CD8-positive, alpha-beta memory T cell (primary cell): Measurements from ENCODE around the gene P2RY13. TPM values are rescaled to one million over a fixed set of nuclear protein-coding genes. Genes with fewer than 3 reads are reported as not detected.

ENCODE experiments used
- CTCF ChIA-PET: fragments of 350-600 bp; sonication (Branson Sonifier 250); formaldehyde crosslinking; loops from one replicate; lab custom pipeline; 2021; ENCODE audit warnings: antibody characterized with exemption; lab: Charles Lee
- POLR2A ChIA-PET: fragments of 350-600 bp; sonication (Branson Sonifier 250); formaldehyde crosslinking; loops from one replicate; lab custom pipeline; 2021; ENCODE audit warnings: antibody characterized with exemption; lab: Charles Lee
- DNase-seq, 5 donors: peaks; one replicate each; pipeline versions ENCODE4 v3.0.0 to v3.0.0-alpha.2; 2020 to 2022; ENCODE audit warnings: mixed read lengths in 1 of 5
- H3K27ac ChIP-seq: one replicate; pipeline ENCODE4 v1.7.0; 2013; ENCODE audit warnings: low read depth, mild to moderate bottlenecking, low read length, moderate library complexity
- H3K27me3 ChIP-seq: 2 replicates; pipeline ENCODE4 v1.7.0; 2013; ENCODE audit warnings: low read length, mild to moderate bottlenecking; ENCODE audit not compliant: insufficient read depth, poor library complexity, severe bottlenecking
- H3K36me3 ChIP-seq: 2 replicates; pipeline ENCODE4 v1.7.0; 2013; ENCODE audit warnings: mild to moderate bottlenecking, low read length, moderate library complexity; ENCODE audit not compliant: insufficient read depth
- H3K4me1 ChIP-seq: 2 replicates; pipeline ENCODE4 v1.7.0; 2013; ENCODE audit warnings: mild to moderate bottlenecking, low read length, moderate library complexity; ENCODE audit not compliant: insufficient read depth
- H3K4me3 ChIP-seq: 2 replicates; pipeline ENCODE4 v1.7.0; 2013; ENCODE audit warnings: mild to moderate bottlenecking, low read length
- H3K9me3 ChIP-seq: 2 replicates; pipeline ENCODE4 v1.7.0; 2013; ENCODE audit warnings: mild to moderate bottlenecking, low read length
- H3K27ac Mint-ChIP-seq, 8 donors: one replicate each; pipeline ENCODE4 v1.8.0; 2020 to 2021; ENCODE audit warnings: mixed read lengths in 8 of 8, mild to moderate bottlenecking in 6 of 8, inconsistent platforms in 3 of 8, moderate library complexity in 3 of 8
- H3K27me3 Mint-ChIP-seq, 2 donors: one replicate each; pipeline ENCODE4 v1.8.0; 2020 to 2021; ENCODE audit warnings: mixed read lengths in 2 of 2, mild to moderate bottlenecking in 1 of 2, moderate library complexity in 1 of 2
- H3K36me3 Mint-ChIP-seq, 3 donors: one replicate each; pipeline ENCODE4 v1.8.0; 2020 to 2021; ENCODE audit warnings: mixed read lengths in 3 of 3, inconsistent platforms in 1 of 3, mild to moderate bottlenecking in 1 of 3
- H3K4me1 Mint-ChIP-seq, 3 donors: one replicate each; pipeline ENCODE4 v1.8.0; 2020 to 2021; ENCODE audit warnings: mixed read lengths in 3 of 3, inconsistent platforms in 1 of 3, mild to moderate bottlenecking in 1 of 3
- H3K4me3 Mint-ChIP-seq, 7 donors: one replicate each; pipeline ENCODE4 v1.8.0; 2020 to 2021; ENCODE audit warnings: mixed read lengths in 7 of 7, mild to moderate bottlenecking in 6 of 7, moderate library complexity in 4 of 7, inconsistent platforms in 2 of 7
- H3K9me3 Mint-ChIP-seq, 5 donors: one replicate each; pipeline ENCODE4 v1.8.0; 2020 to 2022; ENCODE audit warnings: mixed read lengths in 5 of 5, mild to moderate bottlenecking in 3 of 5, moderate library complexity in 2 of 5, inconsistent platforms in 1 of 5
- polyA plus RNA-seq: library from polyadenylated mRNA; unstranded; fragments of 300-500 nt; fragmentation: Illumina TruSeq; gene quantifications from one replicate; pipeline ENCODE4 v1.2.3, GENCODE V29; 2021
- total RNA-seq, 2 experiments: library from RNA; stranded (reverse); gene quantifications; one replicate each; pipeline ENCODE4 v1.2.3, GENCODE V29; 2021

The P2RY13 gene
- total and polyA plus RNA-seq, 3 experiments from 2014 or later: not detected

- no peaks in the 10 kb centered on the region for H3K4me1 ChIP-seq
These were observed 27.6 kb downstream of the P2RY13 start for GRCh38 chr3:151301787-151302186.

DNA sequence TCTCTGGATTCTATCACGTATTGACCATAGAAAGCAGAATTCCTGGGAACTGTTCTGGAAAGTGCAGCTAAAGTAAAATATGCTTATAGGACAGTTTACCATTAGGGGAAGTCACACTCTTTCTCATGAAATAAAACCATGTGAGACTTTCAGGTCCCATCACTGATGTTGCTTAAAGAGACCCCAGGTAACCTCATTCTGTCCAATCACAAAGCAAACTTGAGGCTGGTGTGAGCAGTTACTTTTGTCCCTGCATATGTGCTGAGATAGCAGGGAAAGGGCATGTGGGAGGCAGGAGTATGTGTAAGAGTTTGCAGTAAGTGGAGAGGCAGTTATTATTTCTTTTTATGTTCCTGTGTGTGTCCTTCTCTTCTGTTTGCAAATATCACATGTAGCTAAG lies 28.8 kb downstream of the P2RY13 start:
- Histone ChIP-seq H3K36me3 (no peaks in the 10 kb centered on the region), H3K27me3 (no peaks in the 10 kb centered on the region), H3K4me3 (no peak overlapping the region), H3K27ac (no peak overlapping the region), H3K4me1 (no peaks in the 10 kb centered on the region), H3K9me3 (no peaks in the 10 kb centered on the region)
- ChIA-PET POLR2A (no interaction called here), CTCF (no interaction called here)
- no peak overlapping the region for H3K27ac Mint-ChIP-seq
- H3K4me3 Mint-ChIP-seq: no peak overlapping the region
- peaks cover 8% of the 10 kb centered on the region in 3 donors for H3K4me1 Mint-ChIP-seq
- no peak for DNase-seq
- peaks cover 4 to 42% of the 10 kb centered on the region in 2 donors for H3K27me3 Mint-ChIP-seq
- no peaks in the 10 kb centered on the region for H3K36me3 Mint-ChIP-seq
- no peaks in the 10 kb centered on the region for H3K9me3 Mint-ChIP-seq

More at GRCh38 chr3:151301787-151302186, 27.6 kb downstream of the P2RY13 start:
- Histone ChIP-seq H3K4me3 (no peak overlapping the region), H3K36me3 (no peaks in the 10 kb centered on the region), H3K27ac (no peak overlapping the region), H3K27me3 (no peaks in the 10 kb centered on the region), H3K9me3 (no peaks in the 10 kb centered on the region)
- DNase-seq: no peak
- Mint-ChIP-seq H3K27ac (no peak overlapping the region), H3K4me1 (peaks cover 12 to 15% (median 14%) of the 10 kb centered on the region in 3 donors), H3K4me3 (no peak overlapping the region), H3K27me3 (peaks cover 4 to 36% of the 10 kb centered on the region in 2 donors), H3K36me3 (no peaks in the 10 kb centered on the region), H3K9me3 (no peaks in the 10 kb centered on the region)
- POLR2A ChIA-PET: no interaction called here
- CTCF ChIA-PET: no interaction called here

DNA sequence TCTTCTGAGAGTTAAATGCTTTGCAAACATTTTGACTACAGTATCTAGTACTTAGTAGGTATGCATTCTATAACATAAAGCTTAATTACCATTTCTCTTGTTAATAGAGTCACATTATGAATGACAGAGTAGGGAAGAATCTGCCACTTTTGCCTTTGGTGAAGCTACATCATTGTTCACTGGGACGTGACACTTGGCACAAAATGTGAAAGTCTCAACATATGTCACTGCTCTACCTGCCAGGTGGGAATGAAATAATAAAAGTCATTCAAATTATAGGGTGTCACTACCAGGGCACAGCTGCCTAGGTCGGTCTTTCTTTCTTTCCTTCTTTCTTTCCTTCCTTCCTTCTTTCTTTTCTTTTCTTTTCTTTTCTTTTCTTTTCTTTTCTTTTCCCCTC lies 30.3 kb downstream of the P2RY13 start:
- Mint-ChIP-seq H3K4me1 (no peaks in the 10 kb centered on the region), H3K36me3 (no peaks in the 10 kb centered on the region), H3K9me3 (no peaks in the 10 kb centered on the region), H3K27me3 (peaks cover 8 to 56% of the 10 kb centered on the region in 2 donors), H3K27ac (no peak overlapping the region), H3K4me3 (no peak overlapping the region)
- POLR2A ChIA-PET: no interaction called here
- H3K27me3 ChIP-seq: no peaks in the 10 kb centered on the region
- DNase-seq: no peak
- H3K9me3 ChIP-seq: no peaks in the 10 kb centered on the region
- H3K4me1 ChIP-seq: no peaks in the 10 kb centered on the region
- H3K36me3 ChIP-seq: no peaks in the 10 kb centered on the region
- H3K27ac ChIP-seq: no peak overlapping the region
- CTCF ChIA-PET: interaction anchor here (0.7 to 1.1 kb wide), 3 partner anchors 12 to 128 kb away, joined by 3 to 5 read pairs (median 3); no protein-coding TSS in a partner anchor
- no peak overlapping the region for H3K4me3 ChIP-seq

DNA sequence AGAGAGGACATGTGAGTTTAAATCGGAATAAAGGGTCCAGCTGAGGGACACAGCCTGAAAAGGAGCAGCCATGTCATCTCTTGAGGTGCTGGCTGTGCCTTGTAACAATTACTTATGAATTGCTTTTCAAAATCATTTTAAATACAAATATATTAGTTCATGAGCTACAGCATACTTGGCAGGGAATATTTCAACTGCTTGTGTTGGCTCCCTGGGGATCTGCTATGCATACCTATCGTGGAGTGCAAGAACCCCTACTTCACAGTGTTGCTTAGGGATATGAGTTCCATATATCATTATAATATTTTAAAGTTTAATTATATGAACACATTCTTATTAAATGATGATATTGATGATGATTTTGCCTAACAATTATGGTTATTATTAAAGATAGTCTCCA lies 31.9 kb downstream of the P2RY13 start:
- H3K27ac Mint-ChIP-seq: no peak overlapping the region
- POLR2A ChIA-PET: no interaction called here
- H3K36me3 Mint-ChIP-seq: no peaks in the 10 kb centered on the region
- Histone ChIP-seq H3K4me3 (no peak overlapping the region), H3K36me3 (no peaks in the 10 kb centered on the region), H3K9me3 (no peaks in the 10 kb centered on the region), H3K27me3 (no peaks in the 10 kb centered on the region), H3K27ac (no peak overlapping the region), H3K4me1 (no peaks in the 10 kb centered on the region)
- no peak for DNase-seq
- CTCF ChIA-PET: no interaction called here
- H3K27me3 Mint-ChIP-seq: peaks cover 7 to 47% of the 10 kb centered on the region in 2 donors
- no peak overlapping the region for H3K4me3 Mint-ChIP-seq
- H3K4me1 Mint-ChIP-seq: no peaks in the 10 kb centered on the region
- no peaks in the 10 kb centered on the region for H3K9me3 Mint-ChIP-seq

DNA sequence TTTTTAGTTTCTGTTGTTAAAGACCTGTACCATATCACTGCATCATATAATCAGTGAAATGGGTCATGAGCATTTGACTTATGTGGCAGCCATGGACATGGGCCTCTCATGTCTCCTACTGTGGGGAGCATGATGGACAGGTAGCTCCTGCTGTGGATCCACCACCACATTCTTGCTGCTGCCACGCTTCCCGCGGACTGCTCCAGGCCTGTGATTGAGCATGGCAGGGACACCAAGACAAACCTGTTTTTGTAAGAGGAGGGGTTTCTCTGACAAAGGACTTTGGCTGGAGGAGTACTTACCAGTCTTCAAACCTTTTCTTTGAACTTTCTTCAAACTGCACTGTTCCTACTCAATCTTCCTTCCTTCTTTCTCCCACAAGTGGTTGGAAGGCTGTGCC lies 33.1 kb downstream of the P2RY13 start:
- H3K36me3 Mint-ChIP-seq: no peaks in the 10 kb centered on the region
- no peaks in the 10 kb centered on the region for H3K27me3 ChIP-seq
- no peaks in the 10 kb centered on the region for H3K9me3 ChIP-seq
- no peak for DNase-seq
- H3K27ac Mint-ChIP-seq: no peak overlapping the region
- H3K27ac ChIP-seq: no peak overlapping the region
- H3K4me1 Mint-ChIP-seq: no peaks in the 10 kb centered on the region
- no peaks in the 10 kb centered on the region for H3K36me3 ChIP-seq
- no peak overlapping the region for H3K4me3 ChIP-seq
- ChIA-PET CTCF (no interaction called here), POLR2A (no interaction called here)
- H3K27me3 Mint-ChIP-seq: peaks cover 7 to 53% of the 10 kb centered on the region in 2 donors
- no peaks in the 10 kb centered on the region for H3K4me1 ChIP-seq
- no peaks in the 10 kb centered on the region for H3K9me3 Mint-ChIP-seq
- no peak overlapping the region for H3K4me3 Mint-ChIP-seq

GRCh38 chr3:151293127-151293526 lies 36.2 kb downstream of the P2RY13 start:
- H3K4me3 Mint-ChIP-seq: no peak overlapping the region
- Histone ChIP-seq H3K4me3 (no peak overlapping the region), H3K9me3 (no peaks in the 10 kb centered on the region), H3K4me1 (no peaks in the 10 kb centered on the region), H3K36me3 (no peaks in the 10 kb centered on the region), H3K27me3 (no peaks in the 10 kb centered on the region), H3K27ac (no peak overlapping the region)
- H3K27me3 Mint-ChIP-seq: peaks cover 4 to 36% of the 10 kb centered on the region in 2 donors
- ChIA-PET POLR2A (no interaction called here), CTCF (interaction anchor here (1.1 to 3.6 kb wide), 3 partner anchors 11 to 126 kb away, joined by 4 to 13 read pairs (median 13); no protein-coding TSS in a partner anchor)
- H3K36me3 Mint-ChIP-seq: no peaks in the 10 kb centered on the region
- no peaks in the 10 kb centered on the region for H3K9me3 Mint-ChIP-seq
- H3K27ac Mint-ChIP-seq: peak overlapping the region in 1 of 8 donors; percentile 72
- no peak for DNase-seq
- H3K4me1 Mint-ChIP-seq: no peaks in the 10 kb centered on the region

DNA sequence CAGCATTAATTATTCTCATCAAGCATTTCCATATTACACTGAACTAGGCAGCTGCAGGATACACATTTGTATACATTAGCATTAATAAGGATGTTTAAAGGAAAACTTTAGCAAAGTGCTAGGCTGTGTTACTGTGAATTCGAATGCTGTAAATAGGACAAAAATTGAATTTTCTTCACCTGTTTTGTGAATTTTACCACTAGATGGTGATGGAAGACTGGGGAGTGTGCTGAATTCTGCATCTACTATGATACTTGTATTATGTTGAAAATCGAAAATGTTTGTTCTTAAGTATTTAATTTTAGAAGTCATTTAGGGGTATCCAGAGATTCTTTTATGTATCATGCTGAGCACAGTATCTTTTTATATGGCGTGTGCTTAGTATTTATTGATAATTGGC lies 38.7 kb downstream of the P2RY13 start:
- Histone ChIP-seq H3K27ac (no peak overlapping the region), H3K4me1 (no peaks in the 10 kb centered on the region), H3K27me3 (no peaks in the 10 kb centered on the region), H3K4me3 (no peak overlapping the region), H3K9me3 (no peaks in the 10 kb centered on the region), H3K36me3 (no peaks in the 10 kb centered on the region)
- Mint-ChIP-seq H3K36me3 (no peaks in the 10 kb centered on the region), H3K4me1 (no peaks in the 10 kb centered on the region), H3K9me3 (no peaks in the 10 kb centered on the region), H3K4me3 (no peak overlapping the region), H3K27me3 (peaks cover 4 to 24% of the 10 kb centered on the region in 2 donors), H3K27ac (no peak overlapping the region)
- DNase-seq: no peak
- CTCF ChIA-PET: interaction anchor here (3.6 kb wide), 1 partner anchor 123 kb away, joined by 13 read pairs; no protein-coding TSS in a partner anchor
- POLR2A ChIA-PET: no interaction called here

- no peaks in the 10 kb centered on the region for H3K36me3 ChIP-seq
- Mint-ChIP-seq H3K36me3 (no peaks in the 10 kb centered on the region), H3K27me3 (peaks cover 0 to 12% of the 10 kb centered on the region in 2 donors), H3K9me3 (no peaks in the 10 kb centered on the region), H3K27ac (no peak overlapping the region), H3K4me3 (no peak overlapping the region), H3K4me1 (peaks cover 0 to under 1% (median under 1%) of the 10 kb centered on the region in 3 donors)
- ChIA-PET POLR2A (no interaction called here), CTCF (interaction anchor here (1.3 to 2.1 kb wide), 2 partner anchors 122 to 139 kb away, joined by 4 to 5 read pairs; no protein-coding TSS in a partner anchor)
- no peaks in the 10 kb centered on the region for H3K9me3 ChIP-seq
- H3K4me1 ChIP-seq: no peaks in the 10 kb centered on the region
- DNase-seq: no peak
- H3K27me3 ChIP-seq: no peaks in the 10 kb centered on the region
- H3K27ac ChIP-seq: no peak overlapping the region
- H3K4me3 ChIP-seq: no peak overlapping the region
These were observed 39.9 kb downstream of the P2RY13 start for GRCh38 chr3:151289445-151289844.
